T-cell (primary cell): ENCODE results near the gene CUX1. TPM values are rescaled to one million over a fixed set of nuclear protein-coding genes. Genes with fewer than 3 reads are reported as not detected.

Experiments used
- ATAC-seq, 4 experiments: fragments of 200-7000 bp in 3 of 4; fragments of 150-1000 bp in 1 of 4; cut with Tn5 transposase; replicated peaks in 1 of 4; 1 replicate in 3 of 4; 2 replicates in 1 of 4; pipeline ENCODE4 v1.10.0; 2021; ENCODE audit warnings: moderate library complexity in 3 of 4, mild to moderate bottlenecking in 2 of 4, moderate number of reproducible peaks in 1 of 4
- CTCF ChIA-PET, 2 donors: fragments of 300-600 bp; sonication (Branson Sonifier 250); formaldehyde crosslinking; loops; one replicate each; lab custom pipeline; 2022; ENCODE audit warnings: antibody characterized with exemption in 2 of 2; lab: Charles Lee
- POLR2A ChIA-PET, 2 donors: fragments of 300-600 bp; sonication (Branson Sonifier 250); formaldehyde crosslinking; loops; one replicate each; lab custom pipeline; 2022; ENCODE audit warnings: antibody characterized with exemption in 2 of 2; lab: Charles Lee
- DNase-seq, 35 experiments: peaks; one replicate each; pipeline versions ENCODE4 v3.0.0 to v3.0.0-alpha.2; 2013 to 2023
- H3K27ac ChIP-seq: one replicate; pipeline ENCODE4 v1.5.1; 2013; ENCODE audit warnings: low read length
- H3K27me3 ChIP-seq, 2 experiments: replicated peaks in 1 of 2; 1 replicate in 1 of 2; 2 replicates in 1 of 2; pipeline versions ENCODE4 v1.6.1 to v1.7.0; 2013; ENCODE audit warnings: low read length in 1 of 2, mixed read lengths in 1 of 2; ENCODE audit not compliant: control insufficient read depth in 2 of 2, insufficient read depth in 2 of 2; ENCODE audit errors: extremely low read depth in 1 of 2
- H3K36me3 ChIP-seq, 2 donors: 1 replicate in 1 of 2; 2 replicates in 1 of 2; pipeline versions ENCODE4 v1.6.1 to v1.7.0; 2013; ENCODE audit warnings: low read length in 1 of 2; ENCODE audit not compliant: control insufficient read depth in 2 of 2, insufficient read depth in 1 of 2; ENCODE audit errors: extremely low read depth in 1 of 2
- H3K4me1 ChIP-seq, 2 experiments: 1 replicate in 1 of 2; 2 replicates in 1 of 2; pipeline versions ENCODE4 v1.6.1 to v1.7.0; 2013; ENCODE audit warnings: low read length in 2 of 2, mixed read lengths in 1 of 2; ENCODE audit not compliant: insufficient read depth in 2 of 2, control insufficient read depth in 1 of 2; ENCODE audit errors: extremely low read depth in 1 of 2
- H3K4me3 ChIP-seq, 2 donors: 1 replicate in 1 of 2; 2 replicates in 1 of 2; pipeline versions ENCODE4 v1.5.1 to v1.7.0; 2013; ENCODE audit warnings: mild to moderate bottlenecking in 2 of 2, low read length in 1 of 2, moderate library complexity in 1 of 2; ENCODE audit not compliant: control insufficient read depth in 1 of 2; ENCODE audit errors: extremely low read depth in 1 of 2
- H3K9me3 ChIP-seq: 2 replicates; pipeline ENCODE4 v1.7.0; 2013
- H3K27ac Mint-ChIP-seq, 2 donors: one replicate each; pipeline ENCODE4 v1.8.0; 2020 to 2021; ENCODE audit warnings: mild to moderate bottlenecking in 2 of 2, mixed read lengths in 2 of 2
- H3K27me3 Mint-ChIP-seq, 2 donors: one replicate each; pipeline ENCODE4 v1.8.0; 2021 to 2022; ENCODE audit warnings: mixed read lengths in 2 of 2
- H3K36me3 Mint-ChIP-seq: one replicate; pipeline ENCODE4 v1.8.0; 2021; ENCODE audit warnings: mixed read lengths
- H3K4me1 Mint-ChIP-seq, 3 donors: one replicate each; pipeline ENCODE4 v1.8.0; 2020 to 2022; ENCODE audit warnings: mixed read lengths in 3 of 3, mild to moderate bottlenecking in 1 of 3
- H3K4me3 Mint-ChIP-seq, 3 donors: one replicate each; pipeline ENCODE4 v1.8.0; 2020 to 2022; ENCODE audit warnings: mild to moderate bottlenecking in 3 of 3, mixed read lengths in 3 of 3, moderate library complexity in 3 of 3
- H3K9me3 Mint-ChIP-seq, 3 donors: one replicate each; pipeline ENCODE4 v1.8.0; 2020 to 2022; ENCODE audit warnings: mixed read lengths in 3 of 3
- WGBS: methylation state at CpG from one replicate; pipeline ENCODE4 v1.1.5; 2013; ENCODE audit warnings: missing lambda C conversion rate; ENCODE audit not compliant: insufficient coverage; 5-methylcytosine and 5-hydroxymethylcytosine counted together
- total RNA-seq, 35 experiments: library from RNA in 6 of 35; stranded (reverse) in 6 of 35; fragments of 120-200 nt in 1 of 35; gene quantifications; one replicate each; pipeline versions ENCODE4 v1.2.1 to v1.2.4 and lab custom pipeline; 2013 to 2026

CUX1 gene
- total RNA-seq, 5 donors from 2014 or later (not counting 1 experiment from before 2014, with no cell fraction given) = 36.9 to 50.2 (median 42.8) TPM

DNA sequence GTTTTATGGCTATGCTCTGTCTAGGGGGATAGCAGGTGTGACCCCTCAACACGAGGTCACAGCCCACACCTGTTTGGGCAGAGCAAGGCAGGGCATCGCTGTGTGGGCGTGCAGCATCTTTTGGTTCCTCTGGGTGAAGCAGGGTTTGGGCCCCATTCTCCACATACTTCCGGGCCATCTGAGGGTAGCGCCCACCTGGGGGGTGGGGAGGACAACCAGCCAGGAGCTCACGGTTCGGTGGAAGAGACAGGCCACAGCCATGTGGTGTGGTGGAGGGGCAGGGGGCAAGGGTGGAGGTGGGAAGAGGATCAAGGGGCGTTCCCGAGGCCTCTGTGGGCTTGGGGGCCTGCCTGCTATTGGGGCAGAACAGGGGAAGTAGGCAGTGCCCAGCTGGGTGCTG, 471.6 kb downstream of the CUX1 start:
- H3K9me3 ChIP-seq = no peaks in the 10 kb centered on the region
- H3K4me1 ChIP-seq = peaks cover 5 to 60% of the 10 kb centered on the region in 2 experiments
- Mint-ChIP-seq H3K9me3 (no peaks in the 10 kb centered on the region), H3K4me3 (peak overlapping the region in 1 of 3 donors; percentile 56), H3K27ac (no peak overlapping the region), H3K27me3 (no peaks in the 10 kb centered on the region), H3K4me1 (peaks cover 33 to 44% (median 37%) of the 10 kb centered on the region in 3 donors), H3K36me3 (no peaks in the 10 kb centered on the region)
- 87% methylated on average over 7 of the region's 9 CpGs for WGBS
- no peak overlapping the region for H3K4me3 ChIP-seq
- CTCF ChIA-PET = interaction anchor here (0.5 to 0.6 kb wide), 3 partner anchors 428 to 1203 kb away, joined by 3 to 5 read pairs (median 3); no protein-coding TSS in a partner anchor
- no peak overlapping the region for H3K27ac ChIP-seq
- POLR2A ChIA-PET = interaction anchor here in 1 of 2 donors (0.5 kb wide), 1 partner anchor 790 kb away, joined by 3 read pairs; no protein-coding TSS in a partner anchor
- no peaks in the 10 kb centered on the region for H3K36me3 ChIP-seq
- no peak for DNase-seq
- ATAC-seq = no peak
- peaks cover 0 to 48% of the 10 kb centered on the region in 2 experiments for H3K27me3 ChIP-seq

DNA sequence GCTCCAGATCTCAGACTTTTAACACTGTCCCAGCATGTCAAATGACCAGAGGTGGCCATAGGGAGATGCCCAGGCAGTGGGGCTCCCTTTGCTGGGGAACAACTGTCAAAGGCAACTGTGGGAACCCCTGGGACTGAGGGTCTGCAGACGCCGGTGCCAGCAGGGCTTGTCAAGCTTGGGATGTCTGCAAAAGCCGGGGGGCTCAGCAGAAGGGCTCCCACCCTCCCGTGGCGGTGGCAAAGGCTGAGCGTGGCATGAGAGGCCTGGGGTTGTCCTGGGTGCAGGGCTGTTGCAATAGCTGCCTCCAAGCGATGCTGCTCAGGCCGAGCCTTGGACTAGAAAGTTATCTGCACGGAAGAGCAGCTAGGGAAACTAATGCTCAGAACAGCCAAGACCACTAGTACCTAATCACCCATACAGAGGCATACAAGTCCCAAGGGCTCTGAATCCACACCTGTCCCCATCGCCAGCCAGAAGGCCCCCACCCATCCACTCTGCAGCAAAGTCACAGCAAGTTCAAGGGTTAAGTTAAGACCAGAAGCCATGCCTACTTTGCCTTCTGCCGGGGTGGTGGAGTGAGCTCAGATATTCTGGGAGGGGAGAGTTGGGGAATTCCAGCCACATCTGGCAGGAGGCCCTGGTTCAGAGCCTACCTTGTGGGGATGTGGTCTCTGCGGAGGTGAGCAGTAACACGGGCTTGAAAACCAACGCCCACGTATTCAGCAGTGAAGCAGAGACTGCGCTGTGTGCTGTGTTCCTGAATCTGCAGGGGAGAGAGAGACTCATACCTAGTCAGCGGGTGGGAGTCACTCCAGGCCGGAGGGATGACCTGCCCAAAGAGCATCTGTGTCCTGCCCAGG, 473.9 kb downstream of the CUX1 start:
- H3K36me3 Mint-ChIP-seq = no peaks in the 10 kb centered on the region
- Histone ChIP-seq H3K27me3 (peaks cover 0 to 48% of the 10 kb centered on the region in 2 experiments), H3K4me1 (peaks cover 5 to 40% of the 10 kb centered on the region in 2 experiments), H3K9me3 (no peaks in the 10 kb centered on the region), H3K36me3 (no peaks in the 10 kb centered on the region), H3K27ac (no peak overlapping the region), H3K4me3 (no peak overlapping the region)
- no peak overlapping the region for H3K27ac Mint-ChIP-seq
- no peaks in the 10 kb centered on the region for H3K27me3 Mint-ChIP-seq
- no peaks in the 10 kb centered on the region for H3K9me3 Mint-ChIP-seq
- peak overlapping the region in 1 of 3 donors; percentile 49 for H3K4me3 Mint-ChIP-seq
- DNase-seq = peak in 22 of 35 experiments; percentile 13 to 65 (median 34)
- ATAC-seq = peak in 1 of 4 experiments; percentile 75
- ChIA-PET POLR2A (no interaction called here), CTCF (interaction anchor here (0.6 to 0.9 kb wide), 4 partner anchors 17 to 117 kb away, joined by 3 to 4 read pairs (median 3); no protein-coding TSS in a partner anchor)
- H3K4me1 Mint-ChIP-seq = peaks cover 21 to 31% (median 25%) of the 10 kb centered on the region in 3 donors
- 61% methylated on average over 14 of the region's 18 CpGs for WGBS

DNA sequence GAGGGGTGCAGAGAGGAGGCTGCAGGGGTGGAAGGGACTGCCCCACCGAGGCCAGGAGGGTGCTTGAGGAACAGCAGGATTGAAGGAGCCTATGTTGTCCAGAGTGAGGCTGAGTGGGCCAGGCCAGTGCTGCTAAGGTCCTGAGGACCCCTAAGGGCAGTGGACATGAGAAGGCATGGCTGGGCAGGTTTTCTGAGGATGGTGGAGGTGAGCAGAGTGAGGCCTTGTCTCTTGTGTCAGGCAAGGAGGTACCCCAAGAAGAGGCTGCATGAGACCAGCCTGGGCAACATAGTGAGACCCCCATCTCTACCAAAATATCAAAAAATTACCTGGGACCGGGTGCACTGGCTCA, 474.5 kb downstream of the CUX1 start:
- Mint-ChIP-seq H3K9me3 (no peaks in the 10 kb centered on the region), H3K36me3 (no peaks in the 10 kb centered on the region), H3K4me3 (peak overlapping the region in 1 of 3 donors; percentile 49), H3K27me3 (no peaks in the 10 kb centered on the region), H3K27ac (no peak overlapping the region), H3K4me1 (peaks cover 21 to 31% (median 25%) of the 10 kb centered on the region in 3 donors)
- Histone ChIP-seq H3K27me3 (peaks cover 0 to 48% of the 10 kb centered on the region in 2 experiments), H3K4me3 (no peak overlapping the region), H3K4me1 (peaks cover 5 to 39% of the 10 kb centered on the region in 2 experiments), H3K36me3 (no peaks in the 10 kb centered on the region), H3K9me3 (no peaks in the 10 kb centered on the region), H3K27ac (no peak overlapping the region)
- POLR2A ChIA-PET = no interaction called here
- CTCF ChIA-PET = no interaction called here
- DNase-seq = no peak
- WGBS = 64% methylated on average over 1 of the region's 2 CpGs
- ATAC-seq = no peak

DNA sequence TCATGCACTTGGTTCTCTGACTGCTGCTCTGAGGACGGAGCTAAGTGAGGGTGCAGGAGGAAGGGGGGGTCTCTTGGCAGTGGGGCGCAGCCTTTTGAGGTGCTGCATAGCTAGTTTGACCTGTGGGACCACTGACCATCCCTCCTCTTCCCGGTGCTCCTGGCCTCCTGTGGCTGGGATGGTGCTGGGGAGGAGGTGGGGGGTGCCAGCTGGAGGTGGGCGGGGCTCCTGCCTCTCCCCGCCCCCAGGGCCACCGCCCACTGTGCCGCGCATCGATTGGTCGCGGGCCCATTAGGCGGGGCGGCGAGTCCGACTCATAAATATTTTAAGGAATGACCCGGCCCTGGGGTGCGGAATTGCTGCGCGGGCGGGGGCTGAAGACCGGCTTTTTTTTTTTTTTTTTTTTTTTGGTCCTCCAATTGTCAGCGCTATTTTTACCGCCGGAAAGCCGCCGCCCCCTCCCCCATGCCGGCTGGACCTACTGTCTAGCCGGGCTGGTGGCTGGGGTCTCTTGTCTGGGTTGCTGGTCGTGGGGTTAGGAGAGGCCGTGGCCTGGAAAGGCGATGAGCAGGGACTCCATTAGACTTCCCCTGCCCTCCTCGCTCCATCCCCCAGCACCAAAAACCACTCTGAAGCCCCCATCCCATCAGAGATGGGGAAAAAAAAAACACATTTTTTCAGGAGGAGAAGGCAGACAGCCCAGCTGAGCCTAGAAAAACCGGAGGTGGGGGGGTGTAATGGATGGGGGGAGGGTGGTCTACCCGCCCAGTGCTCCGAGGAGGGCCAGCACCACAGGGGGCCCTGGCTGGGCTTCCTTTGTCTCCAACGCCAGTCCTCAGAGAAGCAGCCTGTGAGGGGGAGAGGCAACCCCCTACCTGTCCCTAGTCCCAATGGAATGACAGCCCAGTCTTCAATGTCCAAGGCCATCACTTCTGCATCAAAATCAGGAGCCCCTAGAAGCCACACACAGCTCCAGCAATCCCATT, 475.7 kb downstream of the CUX1 start:
- no peak overlapping the region for H3K4me3 Mint-ChIP-seq
- no peaks in the 10 kb centered on the region for H3K36me3 ChIP-seq
- no peak overlapping the region for H3K27ac ChIP-seq
- no peaks in the 10 kb centered on the region for H3K9me3 ChIP-seq
- POLR2A ChIA-PET = no interaction called here
- peaks cover 0 to 40% of the 10 kb centered on the region in 2 experiments for H3K27me3 ChIP-seq
- no peaks in the 10 kb centered on the region for H3K9me3 Mint-ChIP-seq
- H3K4me1 ChIP-seq = peaks cover 0 to 29% of the 10 kb centered on the region in 2 experiments
- WGBS = 51% methylated on average over 18 of the region's 36 CpGs
- DNase-seq = no peak
- peaks cover 0 to 3% of the 10 kb centered on the region in 2 donors for H3K27me3 Mint-ChIP-seq
- H3K36me3 Mint-ChIP-seq = no peaks in the 10 kb centered on the region
- H3K4me3 ChIP-seq = no peak overlapping the region
- peaks cover 20 to 31% (median 25%) of the 10 kb centered on the region in 3 donors for H3K4me1 Mint-ChIP-seq
- H3K27ac Mint-ChIP-seq = peak overlapping the region in 1 of 2 donors; percentile 31
- CTCF ChIA-PET = no interaction called here
- no peak for ATAC-seq

DNA sequence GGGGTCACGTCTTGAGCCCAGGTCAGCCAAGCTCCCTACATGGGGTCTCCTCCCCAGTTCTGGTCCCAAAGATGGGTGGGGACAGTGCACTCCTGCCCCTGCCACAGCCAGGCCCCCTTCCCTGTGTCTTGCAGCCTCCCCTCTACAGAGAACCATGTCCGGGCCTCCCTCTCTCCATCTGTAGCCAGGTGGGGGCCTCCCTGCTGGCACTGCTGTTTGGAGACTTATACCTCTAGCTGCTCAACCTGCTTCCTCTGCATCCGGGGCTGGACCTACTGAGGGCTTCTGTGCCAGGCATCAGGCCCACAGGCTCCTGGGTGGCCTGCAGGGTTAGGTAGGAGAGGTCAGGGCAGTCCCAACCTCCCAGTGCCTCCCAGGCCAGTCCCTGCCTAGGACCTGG, 477.2 kb downstream of the CUX1 start:
- Mint-ChIP-seq H3K9me3 (no peaks in the 10 kb centered on the region), H3K4me1 (peaks cover 8 to 16% (median 11%) of the 10 kb centered on the region in 3 donors), H3K4me3 (no peak overlapping the region), H3K36me3 (no peaks in the 10 kb centered on the region), H3K27ac (no peak overlapping the region), H3K27me3 (peaks cover 0 to 3% of the 10 kb centered on the region in 2 donors)
- DNase-seq = no peak
- H3K9me3 ChIP-seq = no peaks in the 10 kb centered on the region
- H3K27ac ChIP-seq = no peak overlapping the region
- POLR2A ChIA-PET = interaction anchor here in 1 of 2 donors (0.6 kb wide), 1 partner anchor 645 kb away, joined by 7 read pairs; no protein-coding TSS in a partner anchor
- 60% methylated on average over 1 of the region's 3 CpGs for WGBS
- CTCF ChIA-PET = no interaction called here
- no peak for ATAC-seq
- H3K4me3 ChIP-seq = no peak overlapping the region
- H3K36me3 ChIP-seq = no peaks in the 10 kb centered on the region
- peaks cover 0 to 27% of the 10 kb centered on the region in 2 experiments for H3K27me3 ChIP-seq
- H3K4me1 ChIP-seq = peaks cover 0 to 17% of the 10 kb centered on the region in 2 experiments
